ENCODE measurements around the gene NAALADL2.

DNA sequence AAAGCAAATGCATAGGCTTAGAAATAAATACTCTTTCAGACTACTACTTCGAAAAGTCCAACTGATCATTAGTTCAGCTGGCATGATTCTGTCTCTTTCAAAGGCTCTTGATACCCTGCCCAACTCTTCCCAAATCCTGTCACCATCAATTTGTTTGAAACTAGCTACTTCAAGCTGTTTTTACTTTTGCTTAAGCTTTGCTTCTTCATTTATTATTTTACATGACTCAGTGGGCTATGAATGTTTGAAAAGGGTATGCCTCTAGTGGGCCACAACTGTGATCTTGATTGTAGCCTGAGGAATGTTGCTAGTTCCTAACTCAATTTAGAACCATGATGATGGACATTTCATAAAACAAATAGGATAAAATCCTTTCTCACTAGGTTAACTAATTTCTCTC is 340.8 kb downstream of the NAALADL2 start:
- TF ChIP-seq NCOA1 (IDR thresholded peaks at IDR 0.05; ENCODE audit: low read depth): no peak
- TF ChIP-seq ZNF316 (IDR thresholded peaks at IDR 0.05): no peak
- TF ChIP-seq, protein P1, sequence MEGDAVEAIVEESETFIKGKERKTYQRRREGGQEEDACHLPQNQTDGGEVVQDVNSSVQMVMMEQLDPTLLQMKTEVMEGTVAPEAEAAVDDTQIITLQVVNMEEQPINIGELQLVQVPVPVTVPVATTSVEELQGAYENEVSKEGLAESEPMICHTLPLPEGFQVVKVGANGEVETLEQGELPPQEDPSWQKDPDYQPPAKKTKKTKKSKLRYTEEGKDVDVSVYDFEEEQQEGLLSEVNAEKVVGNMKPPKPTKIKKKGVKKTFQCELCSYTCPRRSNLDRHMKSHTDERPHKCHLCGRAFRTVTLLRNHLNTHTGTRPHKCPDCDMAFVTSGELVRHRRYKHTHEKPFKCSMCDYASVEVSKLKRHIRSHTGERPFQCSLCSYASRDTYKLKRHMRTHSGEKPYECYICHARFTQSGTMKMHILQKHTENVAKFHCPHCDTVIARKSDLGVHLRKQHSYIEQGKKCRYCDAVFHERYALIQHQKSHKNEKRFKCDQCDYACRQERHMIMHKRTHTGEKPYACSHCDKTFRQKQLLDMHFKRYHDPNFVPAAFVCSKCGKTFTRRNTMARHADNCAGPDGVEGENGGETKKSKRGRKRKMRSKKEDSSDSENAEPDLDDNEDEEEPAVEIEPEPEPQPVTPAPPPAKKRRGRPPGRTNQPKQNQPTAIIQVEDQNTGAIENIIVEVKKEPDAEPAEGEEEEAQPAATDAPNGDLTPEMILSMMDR (IDR thresholded peaks at IDR 0.05 in 2 of 3, conservative IDR thresholded peaks at IDR 0.05 in 1 of 3; ENCODE audit: insufficient read depth in 2 of 3, low read depth in 1 of 3, low read length in 3 of 3): no peak
- TF ChIP-seq ZFP36 (IDR thresholded peaks at IDR 0.05; ENCODE audit: low read depth, low read length, partially characterized antibody): no peak
- TF ChIP-seq JUN (IDR thresholded peaks at IDR 0.05; ENCODE audit: borderline replicate concordance, low read depth, low read length): no peak
- no peak for TF ChIP-seq JUN (CRISPR knock-in tag; IDR thresholded peaks at IDR 0.05; ENCODE audit: borderline replicate concordance)
- TF ChIP-seq ARID2 (IDR thresholded peaks at IDR 0.05): no peak
- no peak for TF ChIP-seq NFATC3 (IDR thresholded peaks at IDR 0.05)
- TF ChIP-seq EP300 (IDR thresholded peaks at IDR 0.05; ENCODE audit: low read length): no peak
- TF ChIP-seq TCF7L2 (IDR thresholded peaks at IDR 0.05; ENCODE audit: low read depth, low read length): no peak
- no peak for TF ChIP-seq YY1 (IDR thresholded peaks at IDR 0.05; ENCODE audit: borderline replicate concordance in 1 of 3, control insufficient read depth in 1 of 3, extremely low read depth in 1 of 3, insufficient read depth in 3 of 3, insufficient read length in 1 of 3, insufficient replicate concordance in 2 of 3, low read depth in 1 of 3, low read length in 2 of 3)
